Karpas-422 (cell line): ENCODE data around the gene MARCHF3. TPM values are rescaled to one million over a fixed set of nuclear protein-coding genes. Genes with fewer than 3 reads are reported as not detected.
"Not testable (repeated sequence)": the region's sequence is repeated elsewhere in the genome, so short reads cannot be mapped to it uniquely, and the experiment has no call there.

Experiments used
- DNase-seq: peaks from one replicate; pipeline ENCODE4 v3.0.0-alpha.2; 2015
- H2AFZ ChIP-seq: fragments of 200-600 bp; sonication (generic); 2 replicates; pipeline ENCODE4 v1.6.1; 2014; ENCODE audit warnings: antibody characterized with exemption, low read length, mixed read lengths
- H3K27ac ChIP-seq: fragments of 200-600 bp; sonication (generic); 2 replicates; pipeline ENCODE4 v1.5.1; 2014; ENCODE audit warnings: mild to moderate bottlenecking, low read length, moderate library complexity
- H3K27me3 ChIP-seq: fragments of 200-600 bp; sonication (generic); 2 replicates; pipeline ENCODE4 v1.6.1; 2014; ENCODE audit warnings: low read length, mixed read lengths
- H3K36me3 ChIP-seq: fragments of 200-600 bp; sonication (generic); 2 replicates; pipeline ENCODE4 v1.6.1; 2014; ENCODE audit warnings: low read length, mixed read lengths; ENCODE audit not compliant: insufficient read depth
- H3K4me1 ChIP-seq: fragments of 200-600 bp; sonication (generic); 2 replicates; pipeline ENCODE4 v1.6.1; 2014; ENCODE audit warnings: mild to moderate bottlenecking, low read length, mixed read lengths
- H3K4me2 ChIP-seq: fragments of 200-600 bp; sonication (generic); 2 replicates; pipeline ENCODE4 v1.6.1; 2014; ENCODE audit warnings: low read length, low read depth, mild to moderate bottlenecking; ENCODE audit not compliant: poor library complexity, severe bottlenecking
- H3K4me3 ChIP-seq: fragments of 200-600 bp; sonication (generic); 2 replicates; pipeline ENCODE4 v1.5.1; 2014; ENCODE audit warnings: mild to moderate bottlenecking, antibody characterized with exemption, low read length, mixed read lengths
- H3K79me2 ChIP-seq: fragments of 200-600 bp; sonication (generic); 2 replicates; pipeline ENCODE4 v1.6.1; 2014; ENCODE audit warnings: mild to moderate bottlenecking, low read length, mixed read lengths
- H3K9ac ChIP-seq: fragments of 200-600 bp; sonication (generic); 2 replicates; pipeline ENCODE4 v1.6.0; 2014; ENCODE audit warnings: low read length
- H3K9me2 ChIP-seq: fragments of 200-600 bp; sonication (generic), shearing (Covaris generic); replicated peaks from 2 replicates; pipeline ENCODE4 v1.6.0; 2014; ENCODE audit warnings: mild to moderate bottlenecking, low read length, moderate library complexity; ENCODE audit not compliant: insufficient read depth
- H3K9me3 ChIP-seq: fragments of 300-700, 200-600 bp; sonication (generic); 2 replicates; pipeline ENCODE4 v1.6.1; 2014; ENCODE audit warnings: low read length, mixed read lengths
- H4K20me1 ChIP-seq: fragments of 200-600 bp; sonication (generic); 2 replicates; pipeline ENCODE4 v1.6.1; 2014; ENCODE audit warnings: mild to moderate bottlenecking, antibody characterized with exemption, low read length, low read depth; ENCODE audit not compliant: insufficient read depth
- total RNA-seq: library from RNA; depleted of rRNA; stranded (reverse); fragments of >200 nt; shearing (Covaris generic); gene quantifications from 2 replicates; pipeline ENCODE4 v1.2.3, GENCODE V29; 2014; ENCODE audit warnings: low replicate concordance

MARCHF3 gene
- total RNA-seq, 1 experiment from 2014 or later, result 0.56 TPM

DNA sequence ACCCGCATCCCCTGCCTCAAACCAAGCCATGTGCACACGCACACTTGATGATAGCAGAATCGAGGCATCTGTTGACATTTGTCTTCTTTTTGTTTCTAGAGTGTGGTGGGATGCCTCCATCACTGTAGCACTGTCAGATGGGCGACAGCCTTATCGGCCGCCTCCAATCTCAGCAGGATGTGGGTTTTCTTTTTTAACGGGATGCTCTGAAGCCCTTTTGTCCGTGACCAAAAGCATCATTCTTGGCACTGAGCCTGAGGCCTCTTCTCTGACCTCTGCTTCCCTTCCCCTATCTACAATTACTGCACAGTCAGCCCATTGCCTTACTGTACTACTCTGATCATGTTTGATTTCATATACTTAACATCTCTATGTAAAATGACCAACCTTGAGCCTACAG, 175.1 kb downstream of the MARCHF3 start:
- no peaks in the 10 kb centered on the region for H4K20me1 ChIP-seq
- H3K9me2 ChIP-seq, result no peaks in the 10 kb centered on the region
- no peaks in the 10 kb centered on the region for H3K9me3 ChIP-seq
- H3K4me3 ChIP-seq, result no peak overlapping the region
- H3K4me1 ChIP-seq, result no peaks in the 10 kb centered on the region
- H3K36me3 ChIP-seq, result peaks cover 11% of the 10 kb centered on the region
- H3K4me2 ChIP-seq, result no peak overlapping the region
- DNase-seq, result no peak
- no peaks in the 10 kb centered on the region for H3K27me3 ChIP-seq
- no peak overlapping the region for H2AFZ ChIP-seq
- H3K27ac ChIP-seq, result no peak overlapping the region
- H3K79me2 ChIP-seq, result 0 out of 2 replicates have a peak, but pooled peaks cover 6% of the 10 kb centered on the region
- no peak overlapping the region for H3K9ac ChIP-seq

DNA sequence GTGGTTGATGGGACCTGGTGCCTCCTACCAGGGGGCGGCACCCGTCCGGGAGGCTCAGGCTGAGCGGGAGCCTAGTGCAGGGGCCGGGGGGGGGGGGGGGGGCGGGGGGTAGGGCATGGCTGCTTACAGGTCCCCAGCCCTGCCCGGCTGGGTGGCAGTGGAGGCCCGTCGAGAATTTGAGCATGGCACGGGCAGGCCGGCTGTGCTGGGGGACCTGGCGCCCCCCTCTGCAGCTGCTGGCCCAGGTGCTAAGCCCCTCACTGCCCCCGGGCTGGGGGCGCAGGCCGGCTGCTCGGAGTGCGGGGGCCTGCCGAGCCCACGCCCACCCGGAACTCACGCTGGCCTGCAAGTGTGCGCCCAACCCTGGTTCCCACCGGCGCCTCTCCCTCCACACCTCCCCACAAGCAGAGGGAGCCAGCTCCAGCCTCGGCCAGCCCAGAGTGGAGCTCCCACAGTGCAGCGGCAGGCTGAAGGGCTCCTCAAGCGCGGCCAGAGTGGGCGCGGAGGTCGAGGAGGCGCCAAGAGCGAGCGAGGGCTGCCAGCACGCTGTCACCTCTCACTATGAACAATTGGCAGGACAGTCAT, 175.7 kb downstream of the MARCHF3 start:
- H3K9me3 ChIP-seq, result no peaks in the 10 kb centered on the region
- H3K4me3 ChIP-seq, result no peak overlapping the region
- H3K27ac ChIP-seq, result no peak overlapping the region
- H3K9ac ChIP-seq, result no peak overlapping the region
- 0 out of 2 replicates have a peak, but pooled peaks cover 6% of the 10 kb centered on the region for H3K79me2 ChIP-seq
- H3K9me2 ChIP-seq, result no peaks in the 10 kb centered on the region
- no peaks in the 10 kb centered on the region for H3K27me3 ChIP-seq
- H3K36me3 ChIP-seq, result peaks cover 11% of the 10 kb centered on the region
- no peaks in the 10 kb centered on the region for H4K20me1 ChIP-seq
- DNase-seq, result no peak
- no peak overlapping the region for H2AFZ ChIP-seq
- H3K4me2 ChIP-seq, result no peak overlapping the region
- H3K4me1 ChIP-seq, result no peaks in the 10 kb centered on the region

DNA sequence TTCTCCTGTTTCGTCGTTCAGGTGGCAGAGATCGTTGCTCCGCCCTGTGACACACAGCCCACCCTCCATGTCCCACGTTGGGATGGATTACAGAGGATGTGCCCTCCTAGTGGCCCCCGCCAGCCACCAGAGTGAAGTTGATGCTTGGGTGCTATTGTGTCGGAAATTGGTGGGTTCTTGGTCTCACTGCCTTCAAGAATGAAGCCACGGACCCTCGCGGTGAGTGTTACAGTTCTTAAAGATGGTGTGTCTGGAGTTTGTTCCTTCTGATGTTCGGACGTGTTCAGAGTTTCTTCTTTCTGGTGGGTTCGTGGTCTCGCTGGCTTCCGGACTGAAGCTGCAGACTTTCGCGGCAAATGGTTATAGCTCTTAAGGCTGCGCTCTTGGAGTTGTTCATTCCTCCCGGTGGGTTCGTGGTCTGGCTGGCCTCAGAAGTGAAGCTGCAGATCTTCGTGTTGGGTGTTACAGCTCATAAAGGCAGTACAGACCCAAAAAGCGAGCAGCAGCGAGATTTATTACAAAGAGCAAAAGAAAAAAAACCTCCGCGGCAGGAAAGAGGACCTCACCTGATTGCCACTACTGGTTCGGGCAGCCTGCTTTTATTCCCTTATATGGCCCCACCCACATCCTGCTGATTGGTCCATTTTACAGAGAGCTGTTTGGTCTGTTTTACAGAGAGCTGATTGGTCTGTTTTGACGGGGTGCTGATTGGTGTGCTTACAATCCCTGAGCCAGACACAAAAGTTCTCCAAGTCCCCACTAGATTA, 176.6 kb downstream of the MARCHF3 start:
- not testable (repeated sequence) for H3K27ac ChIP-seq, H3K9ac ChIP-seq

DNA sequence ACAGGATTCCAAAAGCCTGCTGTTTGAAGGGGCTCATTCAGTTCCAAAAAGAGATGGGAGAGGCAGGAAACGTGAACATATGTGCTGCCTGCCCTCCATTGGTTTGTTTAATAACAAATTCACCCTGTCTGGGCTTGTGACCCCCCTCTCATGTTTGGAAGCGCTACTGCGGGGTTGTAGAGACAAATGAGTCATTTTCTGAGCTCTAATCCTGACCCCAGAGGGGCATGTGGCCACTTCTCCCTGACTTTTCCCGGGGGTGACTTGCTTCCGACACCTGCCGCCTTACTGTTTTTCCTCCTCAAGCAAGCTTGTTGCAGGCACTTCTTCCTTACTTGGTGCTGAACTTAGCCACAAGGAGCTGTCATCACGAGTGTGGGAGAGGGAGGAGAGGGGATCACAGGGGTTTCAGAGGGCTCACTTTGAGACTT, 177.5 kb downstream of the MARCHF3 start:
- Histone ChIP-seq H3K4me3 (no peak overlapping the region), H3K4me2 (no peak overlapping the region), H3K9me3 (no peaks in the 10 kb centered on the region), H3K9ac (no peak overlapping the region), H3K9me2 (no peaks in the 10 kb centered on the region), H3K36me3 (peaks cover 11% of the 10 kb centered on the region), H2AFZ (no peak overlapping the region), H3K27me3 (no peaks in the 10 kb centered on the region), H3K4me1 (no peaks in the 10 kb centered on the region), H4K20me1 (no peaks in the 10 kb centered on the region), H3K79me2 (0 out of 2 replicates have a peak, but pooled peaks cover 8% of the 10 kb centered on the region), H3K27ac (no peak overlapping the region)
- DNase-seq, result no peak

More for the DNA sequence above, 176.6 kb downstream of the MARCHF3 start:
- not testable (repeated sequence) for DNase-seq, H3K79me2 ChIP-seq, H3K4me3 ChIP-seq, H3K27me3 ChIP-seq, H3K9me3 ChIP-seq, H2AFZ ChIP-seq, H3K9me2 ChIP-seq, H3K4me1 ChIP-seq, H4K20me1 ChIP-seq, H3K4me2 ChIP-seq
- peaks cover 11% of the 10 kb centered on the region for H3K36me3 ChIP-seq

DNA sequence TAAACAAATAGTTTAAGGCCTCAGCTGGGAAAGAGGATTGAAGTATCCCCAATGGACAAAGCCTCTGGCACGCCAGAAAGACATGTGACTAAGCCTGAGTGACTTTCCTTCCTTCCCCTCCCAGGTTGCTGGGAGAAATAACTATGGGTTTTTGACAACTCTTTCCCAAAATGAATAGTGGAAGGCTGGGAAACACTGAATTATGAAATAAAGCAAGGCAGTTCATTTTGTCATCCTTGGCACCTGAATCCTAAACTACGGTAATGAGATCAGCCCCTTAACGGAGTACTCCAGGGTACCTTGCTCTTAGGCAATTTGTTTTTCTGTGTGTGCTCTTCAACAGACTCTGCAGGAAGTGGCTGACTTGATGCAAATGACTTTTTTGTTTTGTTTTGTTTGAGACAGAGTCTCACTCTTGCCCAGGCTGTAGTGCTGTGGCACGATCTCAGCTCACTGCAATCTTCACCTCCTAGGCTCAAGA, 178.2 kb downstream of the MARCHF3 start:
- DNase-seq, result no peak
- H3K9ac ChIP-seq, result no peak overlapping the region
- 0 out of 2 replicates have a peak, but pooled peaks cover 7% of the 10 kb centered on the region for H3K79me2 ChIP-seq

DNA sequence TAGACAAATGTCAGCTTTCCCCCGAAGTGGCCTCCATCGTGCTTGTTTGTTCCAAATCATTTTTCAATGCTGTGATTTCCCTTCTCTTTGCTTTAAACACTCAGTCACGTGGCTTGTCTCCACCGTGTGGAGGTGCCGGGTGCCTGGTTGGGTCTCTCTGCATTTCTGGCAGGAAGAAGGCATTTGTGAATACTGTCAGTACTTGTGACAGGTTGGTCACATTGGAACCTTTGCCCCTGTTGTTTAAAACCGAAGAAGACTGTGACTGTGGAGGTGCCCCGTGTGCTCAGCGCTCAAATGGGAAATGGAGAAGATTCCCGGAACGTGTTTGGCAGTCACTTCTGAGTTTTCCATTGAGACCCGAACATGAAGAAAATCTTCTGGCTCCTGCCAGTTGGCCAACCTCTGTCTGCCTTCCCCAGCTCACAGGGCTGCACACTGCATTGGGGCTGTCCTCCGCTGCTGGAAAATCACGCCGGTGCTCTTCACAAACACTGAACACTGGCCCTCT, 178.8 kb downstream of the MARCHF3 start:
- H3K4me3 ChIP-seq, result no peak overlapping the region
- no peak overlapping the region for H3K9ac ChIP-seq
- H3K27me3 ChIP-seq, result no peaks in the 10 kb centered on the region
- H3K4me1 ChIP-seq, result no peaks in the 10 kb centered on the region
- no peak overlapping the region for H2AFZ ChIP-seq
- no peaks in the 10 kb centered on the region for H3K9me2 ChIP-seq
- H3K36me3 ChIP-seq, result peaks cover 6% of the 10 kb centered on the region; the same call in 1 of the 2 replicates
- DNase-seq, result no peak
- no peaks in the 10 kb centered on the region for H4K20me1 ChIP-seq
- H3K79me2 ChIP-seq, result 0 out of 2 replicates have a peak, but pooled peaks cover 3% of the 10 kb centered on the region
- no peaks in the 10 kb centered on the region for H3K9me3 ChIP-seq
- H3K4me2 ChIP-seq, result no peak overlapping the region
- no peak overlapping the region for H3K27ac ChIP-seq

More for the DNA sequence above, 178.2 kb downstream of the MARCHF3 start:
- no peak overlapping the region for H3K27ac ChIP-seq
- H3K4me3 ChIP-seq, result no peak overlapping the region
- H3K9me2 ChIP-seq, result no peaks in the 10 kb centered on the region
- H4K20me1 ChIP-seq, result no peaks in the 10 kb centered on the region
- H3K4me2 ChIP-seq, result no peak overlapping the region
- no peaks in the 10 kb centered on the region for H3K4me1 ChIP-seq
- H3K9me3 ChIP-seq, result no peaks in the 10 kb centered on the region
- no peak overlapping the region for H2AFZ ChIP-seq
- peaks cover 9% of the 10 kb centered on the region for H3K36me3 ChIP-seq
- no peaks in the 10 kb centered on the region for H3K27me3 ChIP-seq

DNA sequence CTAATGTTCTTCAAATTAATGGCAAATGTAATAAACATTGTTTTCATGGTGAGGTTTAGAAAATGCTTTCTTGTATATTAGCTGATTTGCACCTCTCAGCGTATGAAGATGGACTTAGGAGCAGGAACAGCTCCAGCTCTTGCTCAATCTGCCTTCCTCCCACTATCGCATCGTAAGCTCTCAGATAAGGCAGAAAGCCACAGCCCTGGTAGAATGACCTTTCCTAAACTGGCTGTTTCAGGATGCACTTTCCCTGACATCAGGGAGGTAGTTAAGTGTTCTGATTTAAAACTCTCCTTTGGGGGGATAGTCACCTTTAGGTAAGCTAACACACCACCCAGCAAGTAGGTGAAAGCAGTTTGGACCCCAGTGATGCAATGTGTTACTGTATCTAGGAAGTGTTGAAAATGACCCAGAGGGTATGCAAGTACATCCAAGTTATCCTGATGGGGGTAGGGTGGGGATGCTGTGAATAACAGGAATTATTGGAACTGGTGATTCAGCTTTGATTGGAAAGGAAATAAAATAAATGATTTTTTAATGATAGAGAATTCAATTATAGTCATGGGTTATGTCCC, 181.2 kb downstream of the MARCHF3 start:
- Histone ChIP-seq H3K4me1 (peaks cover 8% of the 10 kb centered on the region), H3K27me3 (no peaks in the 10 kb centered on the region), H3K9me3 (no peaks in the 10 kb centered on the region), H4K20me1 (no peaks in the 10 kb centered on the region), H3K4me3 (no peak overlapping the region), H3K27ac (no peak overlapping the region), H3K4me2 (no peak overlapping the region), H3K79me2 (0 out of 2 replicates have a peak, but pooled peaks cover 3% of the 10 kb centered on the region), H3K36me3 (peaks cover 6% of the 10 kb centered on the region; the same call in 1 of the 2 replicates), H3K9me2 (no peaks in the 10 kb centered on the region), H3K9ac (no peak overlapping the region), H2AFZ (no peak overlapping the region)
- no peak for DNase-seq

DNA sequence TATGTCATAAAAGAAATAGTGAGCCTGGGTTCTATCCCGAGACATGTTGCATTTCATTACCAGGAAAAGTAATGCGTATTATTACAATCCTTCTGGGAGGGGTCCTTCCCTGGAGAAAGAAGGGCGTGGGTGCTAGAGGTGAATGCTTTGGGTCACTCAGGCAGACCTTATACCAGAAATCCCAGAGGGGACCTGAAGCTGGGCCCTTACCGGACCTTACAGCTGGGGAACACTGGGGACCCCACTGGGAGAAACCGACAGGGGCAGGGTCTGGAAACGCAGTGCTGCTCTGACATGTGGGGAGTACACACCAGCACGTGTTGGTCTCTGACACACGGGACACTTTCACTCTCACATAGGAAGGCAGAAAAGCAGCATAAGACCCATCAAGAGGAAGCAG, 182.1 kb downstream of the MARCHF3 start:
- H3K9me2 ChIP-seq, result no peaks in the 10 kb centered on the region
- no peaks in the 10 kb centered on the region for H3K27me3 ChIP-seq
- no peak for DNase-seq
- no peaks in the 10 kb centered on the region for H4K20me1 ChIP-seq
- no peak overlapping the region for H3K27ac ChIP-seq
- peaks cover 8% of the 10 kb centered on the region for H3K4me1 ChIP-seq
- no peak overlapping the region for H3K9ac ChIP-seq
- no peaks in the 10 kb centered on the region for H3K9me3 ChIP-seq
- 0 out of 2 replicates have a peak, but pooled peaks cover 3% of the 10 kb centered on the region for H3K79me2 ChIP-seq
- no peak overlapping the region for H2AFZ ChIP-seq
- no peak overlapping the region for H3K4me3 ChIP-seq
- peaks cover 6% of the 10 kb centered on the region; the same call in 1 of the 2 replicates for H3K36me3 ChIP-seq
- no peak overlapping the region for H3K4me2 ChIP-seq
